Endothelial cell of umbilical vein (primary cell): ENCODE measurements around the gene STAU1. TPM values are rescaled to one million over a fixed set of nuclear protein-coding genes. Genes with fewer than 3 reads are reported as not detected.

Experiments
- BruUV-seq: library from RNA; stranded (reverse); fragments of 400-500 nt; replicated peaks from 2 replicates; lab custom pipeline; 2021; lab: Mats Ljungman, UMichigan
- CTCF ChIA-PET: fragments of 300-600, 350-600 bp; sonication (Branson Sonifier 250); formaldehyde crosslinking; loops from one replicate; lab custom pipeline; 2021; ENCODE audit warnings: antibody characterized with exemption, inconsistent platforms; lab: Charles Lee
- POLR2A ChIA-PET: fragments of 300-600, 350-600 bp; sonication (Branson Sonifier 250); formaldehyde crosslinking; loops from one replicate; lab custom pipeline; 2021; ENCODE audit warnings: antibody characterized with exemption, inconsistent platforms; lab: Charles Lee
- DNase-seq: peaks from one replicate; pipeline ENCODE4 v3.0.0-alpha.2; 2011; ENCODE audit warnings: low read depth, low spot score
- FAIRE-seq: peaks from 2 replicates; lab custom pipeline; 2011; peaks lifted over from hg19 to GRCh38; lab: Jason Lieb, UNC
- H2AFZ ChIP-seq: 2 replicates; pipeline ENCODE4 v1.6.0; 2012; ENCODE audit warnings: low read depth, low read length, control low read depth, inconsistent platforms
- H3K27ac ChIP-seq: 2 replicates; pipeline ENCODE4 v1.5.1; 2011; ENCODE audit warnings: low read depth, mild to moderate bottlenecking, control low read depth, low read length, moderate library complexity; ENCODE audit not compliant: insufficient read depth
- H3K27me3 ChIP-seq, 2 experiments: 2 replicates each; pipeline versions ENCODE4 v1.6.0 to v1.6.1; 2011; ENCODE audit warnings: low read length in 2 of 2, mixed read lengths in 1 of 2; ENCODE audit not compliant: control insufficient read depth in 2 of 2, insufficient read depth in 2 of 2
- H3K36me3 ChIP-seq, 2 experiments: 2 replicates in 1 of 2; 3 replicates in 1 of 2; pipeline ENCODE4 v1.5.1; 2011; ENCODE audit warnings: low read length in 2 of 2, mild to moderate bottlenecking in 1 of 2, moderate library complexity in 1 of 2; ENCODE audit not compliant: control insufficient read depth in 2 of 2, insufficient read depth in 2 of 2; ENCODE audit errors: extremely low read depth in 1 of 2
- H3K4me1 ChIP-seq: 3 replicates; pipeline ENCODE4 v1.5.1; 2011; ENCODE audit warnings: mild to moderate bottlenecking, low read length; ENCODE audit not compliant: control insufficient read depth, insufficient read depth; ENCODE audit errors: extremely low read depth
- H3K4me2 ChIP-seq: 2 replicates; pipeline ENCODE4 v1.6.1; 2011; ENCODE audit warnings: low read length, control low read depth, mixed read lengths; ENCODE audit not compliant: insufficient read depth
- H3K4me3 ChIP-seq, 3 experiments: fragments of 200-600 bp in 1 of 3; sonication (generic), shearing (Covaris generic) in 1 of 3; replicated peaks in 1 of 3; 2 replicates each; pipeline ENCODE4 v1.5.1; 2011 to 2016; ENCODE audit warnings: control low read depth in 3 of 3, low read length in 3 of 3, mild to moderate bottlenecking in 2 of 3, inconsistent platforms in 1 of 3, low read depth in 1 of 3, moderate library complexity in 1 of 3; ENCODE audit not compliant: insufficient read depth in 1 of 3
- H3K79me2 ChIP-seq: 2 replicates; pipeline ENCODE4 v1.6.0; 2012; ENCODE audit warnings: low read length, inconsistent platforms; ENCODE audit not compliant: control insufficient read depth, insufficient read depth
- H3K9ac ChIP-seq: replicated peaks from 2 replicates; pipeline ENCODE3; 2011; ENCODE audit warnings: low read length, control low read depth; ENCODE audit not compliant: insufficient read depth; ENCODE audit errors: extremely low read depth
- H3K9me1 ChIP-seq: replicated peaks from 3 replicates; pipeline ENCODE4 v1.6.0; 2011; ENCODE audit warnings: mild to moderate bottlenecking, low read length; ENCODE audit not compliant: control insufficient read depth, insufficient read depth; ENCODE audit errors: extremely low read depth
- H3K9me3 ChIP-seq: replicated peaks from 2 replicates; pipeline ENCODE4 v1.5.1; 2012; ENCODE audit warnings: low read length, inconsistent platforms; ENCODE audit not compliant: control insufficient read depth, insufficient read depth
- H4K20me1 ChIP-seq: replicated peaks from 2 replicates; pipeline ENCODE3; 2011; ENCODE audit warnings: mild to moderate bottlenecking, low read length; ENCODE audit not compliant: control insufficient read depth, insufficient read depth; ENCODE audit errors: extremely low read depth
- CTCF ChIP-seq, 2 donors: IDR thresholded peaks; 1 replicate in 1 of 2; 2 replicates in 1 of 2; pipeline ENCODE4 v1.5.1; 2011; ENCODE audit warnings: low read length in 2 of 2, mild to moderate bottlenecking in 2 of 2, moderate library complexity in 2 of 2, control low read depth in 1 of 2, inconsistent platforms in 1 of 2, low read depth in 1 of 2; ENCODE audit not compliant: insufficient read depth in 1 of 2; ENCODE audit errors: extremely low read depth in 1 of 2
- EZH2 ChIP-seq: IDR thresholded peaks from 2 replicates; pipeline ENCODE4 v1.6.1; 2012; ENCODE audit warnings: borderline replicate concordance, low read depth, mild to moderate bottlenecking, moderate library complexity, low read length, inconsistent platforms; ENCODE audit not compliant: severe bottlenecking
- FOS ChIP-seq: IDR thresholded peaks from 2 replicates; pipeline ENCODE4 v1.6.1; 2011; ENCODE audit warnings: mild to moderate bottlenecking, low read length, moderate library complexity, borderline replicate concordance; ENCODE audit not compliant: insufficient read depth
- GATA2 ChIP-seq: IDR thresholded peaks from 2 replicates; pipeline ENCODE4 v1.7.0; 2011; ENCODE audit warnings: low read depth, mild to moderate bottlenecking, moderate library complexity, mixed read lengths, low read length; ENCODE audit not compliant: insufficient read length, insufficient read depth
- MAX ChIP-seq: IDR thresholded peaks from 2 replicates; pipeline ENCODE4 v1.6.1; 2011; ENCODE audit not compliant: insufficient read depth, insufficient read length
- POLR2A ChIP-seq: IDR thresholded peaks from 2 replicates; pipeline ENCODE4 v1.6.1; 2012; ENCODE audit warnings: low read depth, mild to moderate bottlenecking, control low read depth, low read length
- POLR2AphosphoS5 ChIP-seq: IDR thresholded peaks from 2 replicates; pipeline ENCODE4 v1.6.1; 2012; ENCODE audit warnings: low read depth, mild to moderate bottlenecking, control low read depth, low read length, moderate library complexity; ENCODE audit not compliant: insufficient read depth
- dilution Hi-C: fragments of 300-500 bp; cut with MboI; formaldehyde crosslinking; loops from one replicate; pipeline ENCODE4 v1.15.0; 2019; ENCODE audit warnings: low sequenced_read_pairs; ENCODE audit not compliant: extremely low pct_ligation_motif_present
- intact Hi-C: fragments of 100-400 bp; cut with micrococcal nuclease; formaldehyde crosslinking; loops from one replicate; pipeline ENCODE4 v1.10.0; 2022
- polyA plus RNA-seq, 4 experiments: library from polyadenylated mRNA; depleted of rRNA in 3 of 4; stranded (reverse) in 3 of 4; unstranded in 1 of 4; fragments of >200 nt; gene quantifications; 2 replicates each; pipeline versions ENCODE4 v1.2.1 to v1.2.3, GENCODE V29; 2011 to 2012; ENCODE audit warnings: missing spikeins in 1 of 4
- total RNA-seq: library from RNA; stranded (reverse); gene quantifications from 2 replicates; pipeline ENCODE4 v1.2.3, GENCODE V29; 2021

The STAU1 gene
- total and polyA plus RNA-seq, 2 donors (not counting 3 experiments of a cell fraction or from before 2014, with no cell fraction given) = 53.1 to 98.1 TPM

GRCh38 chr20:49165611-49166010 is 22.5 kb downstream of the STAU1 start:
- H3K4me2 ChIP-seq = no peak overlapping the region
- ChIA-PET CTCF (interaction anchor here (1.0 to 2.7 kb wide), 3 partner anchors 14 to 33 kb away, joined by 3 to 11 read pairs (median 3); no protein-coding TSS in a partner anchor), POLR2A (no interaction called here)
- no peak overlapping the region for H3K27ac ChIP-seq
- H3K36me3 ChIP-seq = peaks cover 2 to 4% of the 10 kb centered on the region in 2 experiments
- FAIRE-seq = no peak
- dilution Hi-C loops (no loop called here), intact Hi-C loops (no loop called here)
- H3K4me3 ChIP-seq = no peak overlapping the region
- peaks cover 2% of the 10 kb centered on the region for H3K4me1 ChIP-seq
- TF ChIP-seq POLR2AphosphoS5 (no peak), CTCF (IDR thresholded peaks at IDR 0.05; ENCODE audit: extremely low read depth in 1 of 2, insufficient read depth in 1 of 2, low read depth in 1 of 2, low read length in 2 of 2) (no peak), GATA2 (no peak), EZH2 (no peak), POLR2A (no peak), MAX (no peak), FOS (no peak)
- H3K79me2 ChIP-seq = peaks cover 71% of the 10 kb centered on the region
- DNase-seq = no peak
- no peak overlapping the region for H2AFZ ChIP-seq
- BruUV-seq = no TSS peak
- H3K27me3 ChIP-seq = no peaks in the 10 kb centered on the region
- H3K9me3 ChIP-seq = no peaks in the 10 kb centered on the region
- peaks cover 3% of the 10 kb centered on the region for H4K20me1 ChIP-seq
- no peaks in the 10 kb centered on the region for H3K9me1 ChIP-seq
- H3K9ac ChIP-seq = no peak overlapping the region
